Stomach (tissue), 4 donors: ENCODE results near the gene ZNF444.
"Not testable (repeated sequence)": the region's sequence is repeated elsewhere in the genome, so short reads cannot be mapped to it uniquely, and the experiment has no call there.

Source experiments
- CTCF ChIP-seq, 7 experiments: fragments of 450-650 bp in 4 of 7; fragments of 200-600 bp in 3 of 7; sonication (generic) in 3 of 7; IDR thresholded peaks; one replicate each; pipeline ENCODE4 v1.5.1; 2016 to 2019; ENCODE audit warnings: antibody characterized with exemption in 7 of 7, control low read depth in 2 of 7, mild to moderate bottlenecking in 1 of 7
- EP300 ChIP-seq: sonication (generic); formaldehyde crosslinking; IDR thresholded peaks from one replicate; pipeline ENCODE4 v1.6.1; 2017; ENCODE audit warnings: antibody characterized with exemption
- POLR2A ChIP-seq, 4 donors: fragments of 450-650 bp; IDR thresholded peaks; one replicate each; pipeline ENCODE4 v1.6.1; 2016; ENCODE audit warnings: antibody characterized with exemption in 4 of 4, control low read depth in 2 of 4, mild to moderate bottlenecking in 1 of 4, moderate library complexity in 1 of 4
- POLR2AphosphoS5 ChIP-seq, 3 donors: sonication (generic); formaldehyde crosslinking; IDR thresholded peaks; one replicate each; pipeline ENCODE4 v1.6.1; 2016; ENCODE audit warnings: antibody characterized with exemption in 3 of 3

GRCh38 chr19:56176310-56176709, 35.2 kb downstream of the ZNF444 start:
- not testable (repeated sequence) for TF ChIP-seq CTCF (IDR thresholded peaks at IDR 0.05); POLR2AphosphoS5 (IDR thresholded peaks at IDR 0.05); POLR2A (IDR thresholded peaks at IDR 0.05); EP300
